HG03280 (cell line): ENCODE measurements around the gene C9orf78.
A peak's percentile ranks its signal among the peaks of the same experiment; 100 is the strongest.
"Not testable (repeated sequence)": the region's sequence is repeated elsewhere in the genome, so short reads cannot be mapped to it uniquely, and the experiment has no call there.

Experiments used
- ATAC-seq: cut with Tn5 transposase; IDR thresholded peaks from one replicate; pipeline ENCODE4 v1.9.1; 2021; ENCODE audit warnings: mild to moderate bottlenecking, moderate library complexity; ENCODE audit not compliant: unreplicated experiment

C9orf78 gene

DNA sequence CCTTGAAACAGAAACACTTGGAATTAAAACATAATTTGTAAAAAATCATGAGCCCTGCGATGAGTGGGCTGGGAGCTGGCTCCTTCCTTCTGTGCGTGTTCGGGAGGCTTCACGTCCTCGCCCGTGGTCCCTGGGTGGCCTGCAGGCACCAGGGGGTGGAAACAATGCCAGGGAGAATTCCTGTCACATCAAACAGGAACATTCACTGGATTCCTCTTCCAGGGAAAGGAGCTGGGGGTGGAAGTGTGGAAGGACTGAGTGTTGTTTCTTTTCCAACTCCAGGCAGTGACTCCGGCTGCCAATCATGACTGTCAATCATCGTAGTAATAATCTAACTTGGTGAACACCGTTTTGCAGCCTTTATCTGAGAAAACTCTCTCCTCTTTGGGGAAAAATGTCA is 21.4 kb downstream of the C9orf78 start:
- ATAC-seq = no peak

GRCh38 chr9:129812385-129812784 is 22.7 kb downstream of the C9orf78 start:
- ATAC-seq = no peak

DNA sequence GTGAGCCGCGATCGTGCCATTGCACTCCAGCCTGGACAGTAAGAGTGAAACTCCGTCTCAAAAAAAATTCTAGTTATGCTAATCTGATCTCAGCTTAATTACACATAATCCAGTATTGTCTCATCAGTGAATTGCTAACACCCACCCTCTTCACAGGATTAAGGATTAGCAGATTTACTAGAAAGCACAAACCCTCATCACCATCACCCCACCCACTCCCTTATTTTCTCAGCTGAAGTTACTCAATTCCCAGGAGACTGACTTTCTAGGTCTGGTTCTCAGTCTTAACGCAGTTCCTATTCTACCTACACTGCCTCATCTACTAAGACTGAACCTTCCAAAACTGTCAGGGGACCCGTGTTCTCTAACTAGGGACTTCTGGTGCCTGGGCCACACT is 23.1 kb downstream of the C9orf78 start:
- no peak for ATAC-seq

- ATAC-seq = no peak
These were observed 24.3 kb downstream of the C9orf78 start for GRCh38 chr9:129810788-129811187.

GRCh38 chr9:129810116-129810515 is 25.0 kb downstream of the C9orf78 start:
- ATAC-seq = no peak

DNA sequence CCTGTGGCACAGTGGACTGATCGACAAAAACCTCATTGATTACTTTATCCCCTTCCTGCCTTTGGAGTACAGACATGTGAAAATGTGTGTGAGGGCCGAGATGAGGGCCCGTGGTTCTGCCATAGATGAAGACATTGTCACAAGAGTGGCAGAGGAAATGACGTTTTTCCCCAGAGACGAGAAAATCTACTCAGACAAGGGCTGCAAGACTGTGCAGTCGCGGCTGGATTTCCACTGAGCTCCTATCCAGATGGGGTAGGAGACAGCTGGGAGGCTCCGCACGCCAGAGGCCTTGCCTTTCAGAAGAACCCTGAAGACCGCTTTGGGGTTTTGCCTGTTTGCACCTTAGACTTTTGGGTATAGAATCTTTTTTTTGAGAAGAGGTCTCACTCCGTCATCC is 25.7 kb downstream of the C9orf78 start:
- no peak for ATAC-seq

GRCh38 chr9:129806061-129806460 is 29.0 kb downstream of the C9orf78 start:
- no peak for ATAC-seq

GRCh38 chr9:129803676-129804060 is 31.4 kb downstream of the C9orf78 start:
- no peak for ATAC-seq

DNA sequence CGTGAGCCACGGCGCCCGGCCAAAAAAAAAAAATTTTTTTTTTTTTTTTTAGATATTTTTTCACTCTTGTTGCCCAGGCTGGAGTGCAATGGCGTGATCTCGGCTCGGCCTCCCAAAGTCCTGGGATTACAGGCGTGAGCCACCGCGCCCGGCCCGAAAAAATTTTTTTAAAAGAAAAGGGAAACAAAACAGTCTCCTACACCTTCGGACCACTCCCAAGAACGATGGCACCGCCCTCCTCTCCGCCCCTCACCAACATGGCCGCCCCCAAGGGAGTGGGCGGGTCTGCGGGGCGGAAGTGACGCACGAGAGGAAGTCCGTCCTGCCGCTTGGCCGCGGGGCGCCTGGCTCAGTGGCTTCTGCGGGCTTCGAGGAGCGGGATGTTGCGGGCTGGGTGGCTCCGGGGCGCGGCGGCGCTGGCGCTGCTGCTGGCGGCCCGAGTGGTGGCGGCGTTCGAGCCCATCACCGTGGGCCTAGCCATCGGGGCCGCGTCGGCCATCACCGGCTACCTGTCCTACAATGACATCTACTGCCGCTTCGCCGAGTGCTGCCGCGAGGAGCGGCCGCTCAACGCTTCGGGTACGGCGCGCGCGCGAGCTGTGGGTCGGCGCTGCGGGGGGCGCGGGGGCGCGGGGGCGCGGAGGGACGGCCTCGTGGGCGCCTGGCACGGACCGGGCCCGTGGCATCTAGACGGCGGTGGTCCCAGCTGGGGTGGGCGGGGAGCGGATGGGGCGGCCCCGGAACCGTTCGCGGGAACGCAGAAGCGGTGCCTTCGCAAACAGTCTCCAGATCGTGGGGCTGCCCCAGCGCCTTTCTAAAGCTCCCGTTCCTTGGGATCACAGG is 32.0 kb downstream of the C9orf78 start, which contains the start of gene TOR1B:
TOR1B (plus strand) TSS at position 352 of the 843 bp plus-strand sequence; CDS start at position 381, 29 bp downstream.
- peak; percentile 93 for ATAC-seq

- ATAC-seq = no peak
These were observed 33.6 kb downstream of the C9orf78 start for GRCh38 chr9:129801504-129801903.

DNA sequence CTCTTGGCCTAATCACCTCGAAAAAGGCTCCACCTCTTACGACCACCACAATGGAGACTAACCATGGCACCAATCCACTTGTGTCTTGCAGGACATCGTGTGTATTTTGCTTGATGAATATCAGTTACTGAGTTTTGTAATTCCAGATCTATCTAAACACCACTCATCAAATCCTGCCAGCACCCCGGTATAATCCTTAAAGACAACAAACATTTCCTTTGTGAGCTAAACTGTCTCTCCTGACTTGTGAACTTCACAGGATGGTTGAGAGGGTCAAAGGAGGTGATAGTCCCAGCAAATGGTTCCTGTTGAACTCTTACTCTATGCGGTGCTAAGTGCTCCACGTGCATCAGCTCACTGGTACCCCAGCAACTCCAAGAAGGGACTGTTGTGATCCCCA is 36.1 kb downstream of the C9orf78 start:
- no peak for ATAC-seq

- ATAC-seq = not testable (repeated sequence)
These were observed 39.0 kb downstream of the C9orf78 start for GRCh38 chr9:129796029-129796428.

DNA sequence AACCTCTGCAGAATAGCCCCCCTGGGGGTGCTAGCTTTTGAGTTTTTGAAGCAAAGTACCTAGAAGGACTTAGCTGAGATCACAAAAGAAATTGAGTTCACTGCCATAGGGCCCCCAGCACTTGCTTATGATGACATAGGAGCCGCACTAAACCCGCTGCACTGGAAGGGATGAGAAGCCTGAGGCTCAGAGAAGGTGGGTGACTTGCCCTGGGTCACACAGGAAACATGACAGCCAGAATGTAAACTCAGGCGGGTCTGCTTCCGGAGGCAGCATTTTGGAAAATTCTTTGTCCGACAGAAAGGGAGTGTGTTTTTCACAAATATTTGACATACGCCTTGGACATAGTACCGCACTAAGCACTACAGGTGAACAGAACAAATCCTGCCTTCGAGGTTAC is 40.5 kb downstream of the C9orf78 start:
- ATAC-seq = no peak

DNA sequence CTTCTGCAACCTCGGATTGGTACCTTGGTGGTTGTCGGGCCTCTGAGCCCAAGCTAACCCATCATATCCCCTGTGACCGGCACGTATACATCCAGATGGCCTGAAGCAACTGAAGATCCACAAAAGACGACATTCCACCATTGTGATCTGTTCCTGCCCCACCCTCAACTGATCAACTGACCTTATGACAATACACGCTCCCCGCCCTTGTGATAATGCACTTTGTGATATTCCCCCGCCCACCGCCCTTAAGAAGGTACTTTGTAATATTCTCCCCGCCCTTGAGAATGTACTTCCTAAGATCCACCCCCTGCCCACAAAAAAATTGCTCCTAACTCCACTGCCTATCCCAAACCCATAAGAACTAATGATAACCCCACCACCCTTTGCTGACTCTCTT is 48.6 kb downstream of the C9orf78 start:
- ATAC-seq = no peak

- ATAC-seq = no peak
These were observed 49.2 kb downstream of the C9orf78 start for GRCh38 chr9:129785866-129786265.

- ATAC-seq = not testable (repeated sequence)
These were observed 50.1 kb downstream of the C9orf78 start for GRCh38 chr9:129784970-129785369.

GRCh38 chr9:129783516-129784361 is 51.3 kb downstream of the C9orf78 start:
- ATAC-seq = no peak

DNA sequence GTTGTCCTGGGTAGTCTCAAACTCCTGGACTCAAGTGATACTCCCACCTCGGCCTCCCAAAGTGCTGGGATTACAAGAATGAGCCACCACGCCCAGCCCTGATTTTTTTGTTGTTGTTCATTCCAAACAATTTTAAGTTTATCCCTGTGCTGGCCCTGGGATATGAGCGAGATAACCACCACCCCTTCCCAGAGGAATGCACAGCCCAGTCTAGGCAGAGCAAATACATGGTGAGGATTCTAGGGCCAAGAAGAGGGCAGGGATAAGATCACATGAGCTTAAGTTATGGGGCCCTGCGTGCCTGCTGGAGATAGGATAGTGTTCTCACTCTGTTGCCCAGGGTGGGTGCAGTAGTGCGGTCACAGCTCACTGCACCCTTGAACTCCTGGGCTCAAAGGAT is 53.1 kb downstream of the C9orf78 start:
- no peak for ATAC-seq

GRCh38 chr9:129781131-129781530 is 53.9 kb downstream of the C9orf78 start:
- ATAC-seq = no peak

DNA sequence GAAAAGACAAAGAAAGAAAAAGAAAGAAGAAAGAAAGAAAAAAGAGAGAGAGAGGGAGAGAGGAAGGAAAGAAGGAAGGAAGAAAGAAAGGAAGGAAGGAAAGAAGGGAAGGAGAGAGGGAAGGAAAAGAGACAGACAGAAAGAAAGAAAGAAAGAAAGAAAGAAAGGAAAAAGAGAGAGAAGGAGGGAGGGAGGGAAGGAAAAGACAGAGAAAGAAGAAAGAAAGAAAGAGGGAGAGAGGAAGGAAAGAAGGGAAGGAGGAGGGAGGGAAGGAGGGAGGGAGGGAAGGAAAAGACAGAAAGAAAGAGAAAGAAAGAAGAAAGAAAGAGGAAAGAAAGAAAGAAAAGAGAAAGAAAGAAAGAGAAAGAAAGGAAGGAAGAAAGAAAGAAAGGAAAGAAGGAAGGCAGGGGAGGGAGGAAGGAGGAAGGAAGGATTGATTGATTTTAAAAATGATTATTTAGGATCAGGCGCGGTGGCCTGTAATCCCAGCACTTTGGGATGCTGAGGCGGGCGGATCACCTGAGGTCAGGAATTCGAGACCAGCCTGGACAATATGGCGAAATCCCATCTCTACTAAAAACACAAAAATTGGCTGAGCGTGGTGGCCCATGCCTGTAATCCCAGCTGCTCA is 55.4 kb downstream of the C9orf78 start:
- no peak for ATAC-seq

- ATAC-seq = no peak
These were observed 56.6 kb downstream of the C9orf78 start for GRCh38 chr9:129778469-129778868.
